PC-3 (cell line): ENCODE data around the gene TREH. TPM values are rescaled to one million over a fixed set of nuclear protein-coding genes. Genes with fewer than 3 reads are reported as not detected.

Experiments
- ATAC-seq: fragments of 200-7000 bp; cut with Tn5 transposase; 2 replicates; pipeline ENCODE4 v1.9.1; 2020; ENCODE audit warnings: mild to moderate bottlenecking, moderate library complexity
- BruUV-seq: library from RNA; stranded (reverse); fragments of 400-500 nt; replicated peaks from 2 replicates; lab custom pipeline; 2021; lab: Mats Ljungman, UMichigan
- CTCF ChIA-PET: fragments of 300-600 bp; sonication (Branson Sonifier 250); formaldehyde crosslinking; loops from one replicate; lab custom pipeline; 2022; ENCODE audit warnings: antibody characterized with exemption; lab: Charles Lee
- POLR2A ChIA-PET: fragments of 300-600 bp; sonication (Branson Sonifier 250); formaldehyde crosslinking; loops from one replicate; lab custom pipeline; 2022; ENCODE audit warnings: antibody characterized with exemption; ENCODE audit not compliant: unreplicated experiment; lab: Charles Lee
- DNase-seq: peaks from one replicate; pipeline ENCODE4 v3.0.0-alpha.2; 2015
- H2AFZ ChIP-seq: fragments of 300-600 bp; sonication (generic); 2 replicates; pipeline ENCODE4 v1.6.0; 2016; ENCODE audit warnings: antibody characterized with exemption, low read length
- H3F3A ChIP-seq: fragments of 300-600 bp; sonication (generic); one replicate; pipeline ENCODE4 v1.6.0; 2017; ENCODE audit warnings: antibody characterized with exemption, low read length, control low read depth, mild to moderate bottlenecking; ENCODE audit not compliant: unreplicated experiment
- H3K27ac ChIP-seq: fragments of 300-600 bp; sonication (generic); 2 replicates; pipeline ENCODE4 v1.5.1; 2016; ENCODE audit warnings: mild to moderate bottlenecking, low read length
- H3K27me3 ChIP-seq: fragments of 300-600 bp; sonication (generic); 2 replicates; pipeline ENCODE4 v1.6.1; 2016; ENCODE audit warnings: low read length, mixed read lengths
- H3K36me3 ChIP-seq: fragments of 300-600 bp; sonication (generic); 2 replicates; pipeline ENCODE4 v1.6.1; 2016; ENCODE audit warnings: low read depth, mixed run types, low read length, mixed read lengths
- H3K4me1 ChIP-seq: fragments of 300-600 bp; sonication (generic); 2 replicates; pipeline ENCODE4 v1.5.1; 2016; ENCODE audit warnings: low read length; ENCODE audit not compliant: insufficient read depth
- H3K4me2 ChIP-seq: fragments of 300-600 bp; sonication (generic); 2 replicates; pipeline ENCODE4 v1.6.0; 2016; ENCODE audit warnings: low read length
- H3K4me3 ChIP-seq: fragments of 300-600 bp; sonication (generic); 2 replicates; pipeline ENCODE4 v1.5.1; 2016; ENCODE audit warnings: mild to moderate bottlenecking, low read length, mixed read lengths
- H3K79me2 ChIP-seq: fragments of 300-600 bp; sonication (generic); 2 replicates; pipeline ENCODE4 v1.6.1; 2017; ENCODE audit warnings: low read length, mixed read lengths
- H3K9ac ChIP-seq: fragments of 300-600 bp; sonication (generic); 2 replicates; pipeline ENCODE4 v1.6.0; 2016; ENCODE audit warnings: mild to moderate bottlenecking, low read length
- H3K9me2 ChIP-seq: fragments of 300-600 bp; sonication (generic); replicated peaks from 2 replicates; pipeline ENCODE4 v1.6.1; 2016; ENCODE audit warnings: mixed run types, low read length, mixed read lengths
- H3K9me3 ChIP-seq: fragments of 300-600 bp; sonication (generic); 2 replicates; pipeline ENCODE4 v1.6.1; 2016; ENCODE audit warnings: low read length, mixed read lengths
- H4K20me1 ChIP-seq: fragments of 300-600 bp; sonication (generic); 2 replicates; pipeline ENCODE4 v1.6.1; 2016; ENCODE audit warnings: low read length, mixed read lengths
- CTCF ChIP-seq: fragments of 300-600 bp; sonication (generic); conservative IDR thresholded peaks from 2 replicates; pipeline ENCODE4 v1.5.1; 2017; ENCODE audit warnings: antibody characterized with exemption, low read depth, mild to moderate bottlenecking, low read length
- EZH2 ChIP-seq: fragments of 300-600 bp; sonication (generic); IDR thresholded peaks from one replicate; pipeline ENCODE4 v1.6.1; 2017; ENCODE audit warnings: antibody characterized with exemption, mild to moderate bottlenecking, low read length; ENCODE audit not compliant: unreplicated experiment
- EZH2phosphoT487 ChIP-seq: fragments of 300-600 bp; sonication (generic); IDR thresholded peaks from 2 replicates; pipeline ENCODE4 v1.6.1; 2018; ENCODE audit warnings: mild to moderate bottlenecking, antibody characterized with exemption, low read length, borderline replicate concordance
- intact Hi-C: fragments of 100-400 bp; cut with micrococcal nuclease; formaldehyde crosslinking; loops from 2 replicates; pipeline ENCODE4 v1.9.0; 2023
- total RNA-seq: library from RNA; depleted of rRNA; stranded (reverse); fragments of >200 nt; gene quantifications from 2 replicates; pipeline ENCODE4 v1.2.3, GENCODE V29; 2014

The TREH gene
- total RNA-seq, 1 experiment from 2014 or later: not detected

- no peak overlapping the region for H3K27ac ChIP-seq
- H4K20me1 ChIP-seq: no peaks in the 10 kb centered on the region
These were observed 20.8 kb downstream of the TREH start for GRCh38 chr11:118658429-118659313.

GRCh38 chr11:118657709-118658428 lies 21.6 kb downstream of the TREH start:
- Histone ChIP-seq H3K9me2 (no peaks in the 10 kb centered on the region), H3F3A (no peaks in the 10 kb centered on the region), H3K9me3 (no peaks in the 10 kb centered on the region), H3K79me2 (no peaks in the 10 kb centered on the region), H3K36me3 (no peaks in the 10 kb centered on the region), H3K4me1 (no peaks in the 10 kb centered on the region), H2AFZ (no peak overlapping the region), H3K9ac (no peak overlapping the region), H3K27ac (no peak overlapping the region), H4K20me1 (no peaks in the 10 kb centered on the region), H3K4me3 (no peak overlapping the region), H3K4me2 (no peak overlapping the region), H3K27me3 (no peaks in the 10 kb centered on the region)
- BruUV-seq: no TSS peak
- DNase-seq (no peak), ATAC-seq (no peak)
- CTCF ChIA-PET: interaction anchor here (0.7 kb wide), 1 partner anchor 49 kb away, joined by 3 read pairs; no protein-coding TSS in a partner anchor
- intact Hi-C loops: no loop called here
- POLR2A ChIA-PET: no interaction called here
- TF ChIP-seq CTCF: no peak
- TF ChIP-seq EZH2: no peak
- TF ChIP-seq EZH2phosphoT487: no peak

More at GRCh38 chr11:118658429-118659313, 20.8 kb downstream of the TREH start:
- Histone ChIP-seq H3K36me3 (no peaks in the 10 kb centered on the region), H3K4me1 (no peaks in the 10 kb centered on the region), H3K27me3 (no peaks in the 10 kb centered on the region), H3K4me3 (no peak overlapping the region), H3K79me2 (no peaks in the 10 kb centered on the region), H3F3A (no peaks in the 10 kb centered on the region), H2AFZ (peak overlapping the region; percentile 53; the same call in 1 of the 2 replicates), H3K9me2 (no peaks in the 10 kb centered on the region), H3K9me3 (no peaks in the 10 kb centered on the region), H3K9ac (no peak overlapping the region), H3K4me2 (peak overlapping the region; percentile 35; the same call in 1 of the 2 replicates)
- DNase-seq (peak; percentile 20), ATAC-seq (peak; percentile 51)
- intact Hi-C loops: loop anchor here (1.0 kb wide), 1 partner anchor 51 kb away; the partner anchor contains the start of gene PHLDB1
- BruUV-seq: no TSS peak
- POLR2A ChIA-PET: no interaction called here
- CTCF ChIA-PET: interaction anchor here (0.6 kb wide), 1 partner anchor 269 kb away, joined by 3 read pairs; no protein-coding TSS in a partner anchor
- TF ChIP-seq EZH2phosphoT487 (no peak), CTCF (no peak; the same call in 1 of the 2 replicates), EZH2 (no peak)
